Measurements from ENCODE around the gene KIF2A.

DNA sequence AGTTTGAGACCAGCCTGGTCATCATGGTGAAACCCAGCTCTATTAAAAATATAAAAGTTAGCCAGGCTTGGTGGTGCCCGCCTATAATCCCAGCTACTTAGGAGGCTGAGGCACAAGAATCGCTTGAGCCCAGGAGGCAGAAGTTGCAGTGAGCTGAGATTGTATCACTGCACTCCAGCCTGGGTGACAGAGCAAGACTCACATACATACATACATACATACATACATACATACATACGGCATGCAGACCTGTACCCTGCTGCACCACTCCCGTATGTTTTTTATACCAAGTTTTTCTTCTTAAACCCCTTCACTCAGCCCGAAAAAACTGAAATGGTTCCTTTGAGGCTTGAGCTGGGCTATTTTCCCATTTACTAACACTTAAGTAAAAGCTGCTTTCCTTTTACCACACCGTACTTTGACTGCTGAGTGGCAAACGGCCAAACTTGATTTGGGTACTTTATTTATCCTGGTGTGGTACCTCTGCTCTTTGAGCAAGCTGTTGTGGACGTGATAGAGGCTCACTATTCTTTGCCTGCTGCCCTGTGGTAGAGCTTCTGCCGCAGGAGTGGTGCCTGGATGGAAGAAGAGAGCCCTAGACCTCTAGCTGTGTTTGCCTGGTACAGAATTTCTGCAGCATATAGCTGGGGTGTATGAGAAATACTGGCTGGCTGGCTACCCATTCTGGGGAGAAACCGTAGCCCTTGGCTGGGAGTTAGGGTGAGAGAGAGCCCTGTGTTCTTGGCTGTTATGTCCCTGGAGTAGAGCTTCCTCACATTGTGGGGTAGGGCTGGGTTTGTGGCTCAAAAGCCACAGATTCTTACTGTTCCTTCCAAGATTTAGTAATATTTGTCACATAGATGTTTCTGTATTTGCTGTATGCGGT, 126.0 kb downstream of the KIF2A start:
- TF ChIP-seq POLR2AphosphoS5 (IDR thresholded peaks at IDR 0.05), result no peak
- TF ChIP-seq, protein P1, sequence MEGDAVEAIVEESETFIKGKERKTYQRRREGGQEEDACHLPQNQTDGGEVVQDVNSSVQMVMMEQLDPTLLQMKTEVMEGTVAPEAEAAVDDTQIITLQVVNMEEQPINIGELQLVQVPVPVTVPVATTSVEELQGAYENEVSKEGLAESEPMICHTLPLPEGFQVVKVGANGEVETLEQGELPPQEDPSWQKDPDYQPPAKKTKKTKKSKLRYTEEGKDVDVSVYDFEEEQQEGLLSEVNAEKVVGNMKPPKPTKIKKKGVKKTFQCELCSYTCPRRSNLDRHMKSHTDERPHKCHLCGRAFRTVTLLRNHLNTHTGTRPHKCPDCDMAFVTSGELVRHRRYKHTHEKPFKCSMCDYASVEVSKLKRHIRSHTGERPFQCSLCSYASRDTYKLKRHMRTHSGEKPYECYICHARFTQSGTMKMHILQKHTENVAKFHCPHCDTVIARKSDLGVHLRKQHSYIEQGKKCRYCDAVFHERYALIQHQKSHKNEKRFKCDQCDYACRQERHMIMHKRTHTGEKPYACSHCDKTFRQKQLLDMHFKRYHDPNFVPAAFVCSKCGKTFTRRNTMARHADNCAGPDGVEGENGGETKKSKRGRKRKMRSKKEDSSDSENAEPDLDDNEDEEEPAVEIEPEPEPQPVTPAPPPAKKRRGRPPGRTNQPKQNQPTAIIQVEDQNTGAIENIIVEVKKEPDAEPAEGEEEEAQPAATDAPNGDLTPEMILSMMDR (IDR thresholded peaks at IDR 0.05 in 8 of 11, conservative IDR thresholded peaks at IDR 0.05 in 3 of 11), result no peak
